ENCODE results near the gene XPNPEP3. TPM values are rescaled to one million over a fixed set of nuclear protein-coding genes. Genes with fewer than 3 reads are reported as not detected.

Gene XPNPEP3
- total RNA-seq, 1 experiment from 2014 or later = 33.1 TPM

DNA sequence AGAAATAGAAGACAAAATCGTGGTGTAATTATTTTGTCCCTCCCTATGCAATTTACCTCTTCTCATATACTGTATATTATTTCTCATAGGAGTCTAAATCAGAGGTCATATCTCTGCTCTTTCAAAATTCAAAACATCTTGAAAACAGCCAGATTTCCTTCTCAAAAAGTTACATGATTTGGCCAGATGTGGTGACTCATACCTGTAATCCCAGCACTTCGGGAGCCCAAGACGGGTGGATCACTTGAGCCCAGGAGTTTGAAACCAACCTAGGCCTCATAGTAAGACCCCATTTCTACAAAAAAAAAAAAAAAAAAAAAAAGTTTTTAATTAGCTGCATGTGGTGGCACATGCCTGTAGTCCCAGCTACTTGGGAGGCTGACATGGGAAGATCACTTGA is 33.9 kb downstream of the XPNPEP3 start:
- ChIA-PET CTCF (interaction anchor here (0.6 to 1.1 kb wide), 2 partner anchors 22 to 32 kb away, joined by 3 read pairs; no protein-coding TSS in a partner anchor), POLR2A (interaction anchor here (1.2 kb wide), 1 partner anchor 14 kb away, joined by 3 read pairs; no protein-coding TSS in a partner anchor)
- peaks cover 8% of the 10 kb centered on the region for H3K4me1 Mint-ChIP-seq (ENCODE audit: insufficient read depth, unreplicated experiment)

DNA sequence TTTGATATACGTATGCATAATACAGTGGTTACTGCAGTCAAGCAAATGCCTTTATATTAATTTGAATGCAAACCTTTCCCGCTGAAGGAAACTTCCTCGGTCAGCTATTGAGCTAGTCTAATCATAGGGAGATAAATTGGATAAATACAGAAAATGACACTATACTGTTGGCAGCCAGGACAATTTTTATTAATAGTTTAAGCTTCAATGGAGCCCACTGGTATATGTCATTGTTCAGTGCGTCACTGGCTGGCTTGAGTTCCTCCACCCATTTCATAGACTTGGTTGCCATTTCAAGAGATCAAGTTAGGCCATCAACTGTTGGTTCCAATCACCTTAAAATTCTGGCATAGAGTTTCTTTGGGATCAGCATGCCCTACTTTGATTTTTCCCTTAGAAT is 37.5 kb downstream of the XPNPEP3 start:
- BruUV-seq (replicated peaks) = no TSS peak
- Mint-ChIP-seq H3K27me3 (ENCODE audit: insufficient read depth, unreplicated experiment) (no peaks in the 10 kb centered on the region), H3K9me3 (ENCODE audit: unreplicated experiment) (no peaks in the 10 kb centered on the region), H3K4me3 (ENCODE audit: unreplicated experiment) (no peak overlapping the region), H3K27ac (ENCODE audit: low read depth, unreplicated experiment) (no peak overlapping the region), H3K36me3 (ENCODE audit: insufficient read depth, unreplicated experiment) (peaks cover 38% of the 10 kb centered on the region), H3K4me1 (ENCODE audit: insufficient read depth, unreplicated experiment) (peaks cover 7% of the 10 kb centered on the region)
- POLR2A ChIA-PET = interaction anchor here (1.4 kb wide), 1 partner anchor 38 kb away, joined by 4 read pairs; the partner anchor contains the start of genes ST13 and XPNPEP3
- TF ChIP-seq, protein P1, sequence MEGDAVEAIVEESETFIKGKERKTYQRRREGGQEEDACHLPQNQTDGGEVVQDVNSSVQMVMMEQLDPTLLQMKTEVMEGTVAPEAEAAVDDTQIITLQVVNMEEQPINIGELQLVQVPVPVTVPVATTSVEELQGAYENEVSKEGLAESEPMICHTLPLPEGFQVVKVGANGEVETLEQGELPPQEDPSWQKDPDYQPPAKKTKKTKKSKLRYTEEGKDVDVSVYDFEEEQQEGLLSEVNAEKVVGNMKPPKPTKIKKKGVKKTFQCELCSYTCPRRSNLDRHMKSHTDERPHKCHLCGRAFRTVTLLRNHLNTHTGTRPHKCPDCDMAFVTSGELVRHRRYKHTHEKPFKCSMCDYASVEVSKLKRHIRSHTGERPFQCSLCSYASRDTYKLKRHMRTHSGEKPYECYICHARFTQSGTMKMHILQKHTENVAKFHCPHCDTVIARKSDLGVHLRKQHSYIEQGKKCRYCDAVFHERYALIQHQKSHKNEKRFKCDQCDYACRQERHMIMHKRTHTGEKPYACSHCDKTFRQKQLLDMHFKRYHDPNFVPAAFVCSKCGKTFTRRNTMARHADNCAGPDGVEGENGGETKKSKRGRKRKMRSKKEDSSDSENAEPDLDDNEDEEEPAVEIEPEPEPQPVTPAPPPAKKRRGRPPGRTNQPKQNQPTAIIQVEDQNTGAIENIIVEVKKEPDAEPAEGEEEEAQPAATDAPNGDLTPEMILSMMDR (IDR thresholded peaks at IDR 0.05; ENCODE audit: unreplicated experiment) = no peak
- intact Hi-C loops (cut with micrococcal nuclease) = loop anchor here (10.0 kb wide), 1 partner anchor 240 kb away; no protein-coding TSS in a partner anchor
- no peak for DNase-seq (ENCODE audit: unreplicated experiment)
- CTCF ChIA-PET = interaction anchor here (0.6 kb wide), 1 partner anchor 76 kb away, joined by 3 read pairs; no protein-coding TSS in a partner anchor

More for the DNA sequence above, 33.9 kb downstream of the XPNPEP3 start:
- no TSS peak for BruUV-seq (replicated peaks)
- peak overlapping the region; percentile 7 for H3K27ac Mint-ChIP-seq (ENCODE audit: low read depth, unreplicated experiment)
- TF ChIP-seq, protein P1 (IDR thresholded peaks at IDR 0.05; ENCODE audit: unreplicated experiment) = no peak
- no peaks in the 10 kb centered on the region for H3K9me3 Mint-ChIP-seq (ENCODE audit: unreplicated experiment)
- DNase-seq (ENCODE audit: unreplicated experiment) = peak; percentile 34
- H3K4me3 Mint-ChIP-seq (ENCODE audit: unreplicated experiment) = no peak overlapping the region
- H3K27me3 Mint-ChIP-seq (ENCODE audit: insufficient read depth, unreplicated experiment) = no peaks in the 10 kb centered on the region
- H3K36me3 Mint-ChIP-seq (ENCODE audit: insufficient read depth, unreplicated experiment) = peaks cover 53% of the 10 kb centered on the region
- intact Hi-C loops (cut with micrococcal nuclease) = loop anchor here (10.0 kb wide), 1 partner anchor 236 kb away; no protein-coding TSS in a partner anchor

DNA sequence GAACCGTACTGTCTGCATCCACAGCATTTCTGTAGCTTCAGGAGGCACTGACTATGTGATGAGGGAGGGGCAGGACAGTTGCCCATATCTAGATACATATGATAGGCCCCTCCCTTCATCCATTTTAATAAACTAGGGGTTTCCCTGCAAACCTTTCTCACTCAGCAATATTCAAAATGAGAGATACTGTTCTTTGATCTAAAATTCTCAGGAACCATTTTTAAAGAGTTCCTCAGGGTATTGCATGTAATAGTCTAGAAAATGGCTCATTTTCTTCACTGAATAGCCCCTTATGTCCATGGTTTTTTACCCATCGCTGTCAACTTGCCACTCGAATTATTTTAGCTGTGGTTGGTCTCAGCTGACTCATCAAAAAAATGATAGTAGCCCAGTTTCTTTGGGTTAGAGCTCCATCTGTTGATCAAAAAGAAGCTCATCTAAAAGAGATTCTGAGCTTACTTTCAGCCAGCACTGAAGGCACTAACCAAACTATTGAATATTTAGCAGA is 42.0 kb downstream of the XPNPEP3 start:
- no TSS peak for BruUV-seq (replicated peaks)
- H3K4me1 Mint-ChIP-seq (ENCODE audit: insufficient read depth, unreplicated experiment) = peaks cover 6% of the 10 kb centered on the region
- CTCF ChIA-PET = interaction anchor here (0.7 to 1.9 kb wide), 15 partner anchors 9 to 462 kb away, joined by 3 to 12 read pairs (median 4); no protein-coding TSS in a partner anchor
- no peak overlapping the region for H3K4me3 Mint-ChIP-seq (ENCODE audit: unreplicated experiment)
- H3K9me3 Mint-ChIP-seq (ENCODE audit: unreplicated experiment) = no peaks in the 10 kb centered on the region
- TF ChIP-seq, protein P1 (IDR thresholded peaks at IDR 0.05; ENCODE audit: unreplicated experiment) = peak; percentile 50
- DNase-seq (ENCODE audit: unreplicated experiment) = peak; percentile 53
- POLR2A ChIA-PET = interaction anchor here (0.6 to 2.3 kb wide), 11 partner anchors 9 to 381 kb away, joined by 3 to 10 read pairs (median 3); partner anchors contain the start of genes ST13 and XPNPEP3
- peaks cover 42% of the 10 kb centered on the region for H3K36me3 Mint-ChIP-seq (ENCODE audit: insufficient read depth, unreplicated experiment)
- H3K27me3 Mint-ChIP-seq (ENCODE audit: insufficient read depth, unreplicated experiment) = no peaks in the 10 kb centered on the region
- no peak overlapping the region for H3K27ac Mint-ChIP-seq (ENCODE audit: low read depth, unreplicated experiment)
- intact Hi-C loops (cut with micrococcal nuclease) = loop anchor here (2.0 to 10.0 kb wide), 2 partner anchors 216 to 244 kb away; no protein-coding TSS in a partner anchor

DNA sequence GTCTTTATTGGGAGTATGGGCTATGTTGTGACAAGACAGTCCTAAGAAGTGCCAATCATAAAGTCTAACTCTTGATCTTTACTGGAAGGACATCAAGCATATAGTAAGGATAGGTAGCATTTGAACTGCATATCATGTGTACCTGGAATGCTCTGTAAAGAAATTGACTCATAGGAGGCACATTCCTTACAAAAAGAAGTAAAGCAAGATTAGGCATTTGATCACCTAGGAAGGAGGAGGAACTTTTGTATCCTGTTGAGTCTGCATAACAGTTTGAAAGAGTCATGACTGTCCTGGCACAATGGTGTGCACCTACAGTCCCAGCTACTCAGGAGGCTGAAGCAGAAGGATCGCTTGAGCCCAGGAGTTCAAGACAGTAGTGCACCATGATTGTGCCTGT is 47.2 kb downstream of the XPNPEP3 start:
- peaks cover 75% of the 10 kb centered on the region for H3K36me3 Mint-ChIP-seq (ENCODE audit: insufficient read depth, unreplicated experiment)
- H3K4me1 Mint-ChIP-seq (ENCODE audit: insufficient read depth, unreplicated experiment) = peaks cover 8% of the 10 kb centered on the region
- TF ChIP-seq, protein P1 (IDR thresholded peaks at IDR 0.05; ENCODE audit: unreplicated experiment) = no peak
- intact Hi-C loops (cut with micrococcal nuclease) = no loop called here
- no peaks in the 10 kb centered on the region for H3K27me3 Mint-ChIP-seq (ENCODE audit: insufficient read depth, unreplicated experiment)
- ChIA-PET POLR2A (interaction anchor here (0.6 kb wide), 1 partner anchor 10 kb away, joined by 3 read pairs; no protein-coding TSS in a partner anchor), CTCF (interaction anchor here (0.7 kb wide), 1 partner anchor 1694 kb away, joined by 3 read pairs; no protein-coding TSS in a partner anchor)
- no peak overlapping the region for H3K27ac Mint-ChIP-seq (ENCODE audit: low read depth, unreplicated experiment)
- H3K9me3 Mint-ChIP-seq (ENCODE audit: unreplicated experiment) = no peaks in the 10 kb centered on the region
- no peak for DNase-seq (ENCODE audit: unreplicated experiment)
- BruUV-seq (replicated peaks) = no TSS peak
- no peak overlapping the region for H3K4me3 Mint-ChIP-seq (ENCODE audit: unreplicated experiment)
